ENCODE results near the gene RBM20.

RBM20 gene

DNA sequence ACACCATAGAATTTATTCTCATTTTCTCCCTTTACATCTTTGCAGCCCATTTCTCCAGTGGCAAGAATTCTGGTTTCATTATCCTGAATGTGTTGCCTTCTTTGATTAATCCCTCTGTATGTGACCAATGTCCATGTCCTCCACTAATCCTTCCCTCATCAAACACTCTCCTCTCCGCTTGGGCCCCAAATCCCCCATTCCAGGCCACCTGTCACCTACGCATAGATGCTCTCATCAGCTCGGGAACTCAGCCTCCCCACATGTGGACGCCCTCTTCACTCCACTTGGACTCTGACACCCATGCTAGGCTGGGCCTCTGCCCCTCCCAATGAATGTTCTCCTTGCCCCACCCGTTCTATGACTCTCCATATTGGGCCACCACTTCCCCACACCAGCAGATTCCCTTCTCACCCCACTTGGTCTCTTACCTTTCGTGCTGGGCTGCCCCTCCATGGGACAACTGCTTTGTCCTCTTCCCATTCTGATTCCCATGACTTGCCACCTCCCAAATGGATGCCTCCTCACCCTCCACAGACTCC is 18.7 kb upstream of the RBM20 start:
- no peak for DNase-seq (ENCODE audit: low read depth in 1 of 2, low spot score in 1 of 2)
- Histone ChIP-seq H3K27ac (replicated peaks) (no peak overlapping the region), H3K27me3 (ENCODE audit: insufficient read depth, poor library complexity, severe bottlenecking) (no peaks in the 10 kb centered on the region), H3K4me3 (replicated peaks; ENCODE audit: insufficient read depth, low read length) (no peak overlapping the region)
- TF ChIP-seq GABPA (IDR thresholded peaks at IDR 0.05; ENCODE audit: low read depth) (no peak), POLR2AphosphoS5 (IDR thresholded peaks at IDR 0.05; ENCODE audit: low read depth) (no peak), SPI1 (IDR thresholded peaks at IDR 0.05; ENCODE audit: borderline replicate concordance, low read depth) (no peak), CTCF (IDR thresholded peaks at IDR 0.05; ENCODE audit: insufficient read depth, low read length) (no peak), REST (IDR thresholded peaks at IDR 0.05; ENCODE audit: insufficient replicate concordance, low read depth) (no peak)

GRCh38 chr10:110625951-110626855 is 17.9 kb upstream of the RBM20 start:
- Histone ChIP-seq H3K4me3 (replicated peaks; ENCODE audit: insufficient read depth, low read length) (no peak overlapping the region), H3K27ac (replicated peaks) (no peak overlapping the region), H3K27me3 (ENCODE audit: insufficient read depth, poor library complexity, severe bottlenecking) (no peaks in the 10 kb centered on the region)
- DNase-seq (ENCODE audit: low read depth in 1 of 2, low spot score in 1 of 2), result no peak
- TF ChIP-seq SPI1 (IDR thresholded peaks at IDR 0.05; ENCODE audit: borderline replicate concordance, low read depth), result no peak
- TF ChIP-seq REST (IDR thresholded peaks at IDR 0.05; ENCODE audit: insufficient replicate concordance, low read depth), result no peak
- TF ChIP-seq CTCF (IDR thresholded peaks at IDR 0.05; ENCODE audit: insufficient read depth, low read length), result no peak
- TF ChIP-seq GABPA (IDR thresholded peaks at IDR 0.05; ENCODE audit: low read depth), result no peak
- TF ChIP-seq POLR2AphosphoS5 (IDR thresholded peaks at IDR 0.05; ENCODE audit: low read depth), result no peak

DNA sequence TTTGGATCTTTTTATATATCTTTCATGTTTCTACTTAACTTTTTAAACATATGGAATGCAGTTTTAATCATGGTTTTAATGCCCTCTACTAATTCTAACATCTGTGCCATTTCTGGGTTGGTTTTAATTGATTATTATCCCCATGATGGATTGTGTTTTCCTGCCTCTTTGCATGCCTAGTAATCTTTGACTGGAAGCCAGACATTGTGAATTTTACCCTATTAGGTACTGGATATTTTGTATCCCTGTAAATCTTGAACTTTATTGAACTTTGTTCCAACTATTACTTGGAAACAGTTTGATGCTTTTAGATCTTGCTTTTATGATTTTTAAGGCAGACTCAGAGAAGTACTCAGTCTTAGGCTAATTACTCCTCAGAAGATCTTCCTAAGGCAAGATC is 16.0 kb upstream of the RBM20 start:
- no peak for DNase-seq (ENCODE audit: low read depth in 1 of 2, low spot score in 1 of 2)
- no peaks in the 10 kb centered on the region for H3K27me3 ChIP-seq (ENCODE audit: insufficient read depth, poor library complexity, severe bottlenecking)
- TF ChIP-seq GABPA (IDR thresholded peaks at IDR 0.05; ENCODE audit: low read depth) (no peak), SPI1 (IDR thresholded peaks at IDR 0.05; ENCODE audit: borderline replicate concordance, low read depth) (no peak), CTCF (IDR thresholded peaks at IDR 0.05; ENCODE audit: insufficient read depth, low read length) (no peak), POLR2AphosphoS5 (IDR thresholded peaks at IDR 0.05; ENCODE audit: low read depth) (no peak), REST (IDR thresholded peaks at IDR 0.05; ENCODE audit: insufficient replicate concordance, low read depth) (no peak)
- no peak overlapping the region for H3K27ac ChIP-seq (replicated peaks)
- no peak overlapping the region for H3K4me3 ChIP-seq (replicated peaks; ENCODE audit: insufficient read depth, low read length)
